Suprapubic skin (tissue), 4 donors: ENCODE results near the gene CATSPER2.

Experiments used
- CTCF ChIP-seq, 2 donors: fragments of 200-600 bp in 1 of 2; fragments of 450-650 bp in 1 of 2; sonication (generic) in 1 of 2; IDR thresholded peaks; one replicate each; pipeline ENCODE4 v1.5.1; 2016 to 2019; ENCODE audit warnings: antibody characterized with exemption in 2 of 2, mild to moderate bottlenecking in 1 of 2, moderate library complexity in 1 of 2
- EP300 ChIP-seq: sonication (generic); formaldehyde crosslinking; IDR thresholded peaks from one replicate; pipeline ENCODE4 v1.6.1; 2017; ENCODE audit warnings: antibody characterized with exemption
- POLR2A ChIP-seq, 2 donors: fragments of 450-650 bp; IDR thresholded peaks; one replicate each; pipeline ENCODE4 v1.6.1; 2017; ENCODE audit warnings: antibody characterized with exemption in 2 of 2, mild to moderate bottlenecking in 2 of 2, moderate library complexity in 2 of 2
- POLR2AphosphoS5 ChIP-seq, 3 donors: sonication (generic); formaldehyde crosslinking; IDR thresholded peaks; one replicate each; pipeline ENCODE4 v1.6.1; 2017; ENCODE audit warnings: antibody characterized with exemption in 3 of 3

GRCh38 chr15:43648649-43649429 is at the start of gene CATSPER2:
- TF ChIP-seq CTCF (IDR thresholded peaks at IDR 0.05) (no peak), POLR2AphosphoS5 (IDR thresholded peaks at IDR 0.05) (no peak), EP300 (no peak), POLR2A (IDR thresholded peaks at IDR 0.05) (no peak)
